Liver (tissue), 9 donors: ENCODE measurements around the gene G6PC1. TPM values are rescaled to one million over a fixed set of nuclear protein-coding genes. Genes with fewer than 3 reads are reported as not detected.
"Not testable (repeated sequence)": the region's sequence is repeated elsewhere in the genome, so short reads cannot be mapped to it uniquely, and the experiment has no call there.

Experiments
- DNase-seq: peaks from one replicate; pipeline ENCODE4 v3.0.0-alpha.2; 2017; ENCODE audit warnings: low spot score
- H3K27ac ChIP-seq, 2 donors: one replicate each; pipeline ENCODE4 v1.7.0; 2013; ENCODE audit warnings: inconsistent platforms in 2 of 2, low read length in 2 of 2, control low read depth in 1 of 2, low read depth in 1 of 2, mild to moderate bottlenecking in 1 of 2
- H3K27me3 ChIP-seq, 4 donors: one replicate each; pipeline versions ENCODE4 v1.6.1 to v1.7.0; 2013; ENCODE audit warnings: low read length in 3 of 4, inconsistent platforms in 1 of 4, mild to moderate bottlenecking in 1 of 4, moderate library complexity in 1 of 4; ENCODE audit not compliant: control insufficient read depth in 4 of 4, insufficient read depth in 4 of 4
- H3K36me3 ChIP-seq, 4 donors: one replicate each; pipeline versions ENCODE4 v1.6.1 to v1.7.0; 2013; ENCODE audit warnings: low read length in 3 of 4, mild to moderate bottlenecking in 3 of 4, low read depth in 1 of 4, moderate library complexity in 1 of 4; ENCODE audit not compliant: control insufficient read depth in 4 of 4, insufficient read depth in 3 of 4
- H3K4me1 ChIP-seq, 4 donors: one replicate each; pipeline versions ENCODE4 v1.6.1 to v1.7.0; 2013; ENCODE audit warnings: low read length in 3 of 4, mild to moderate bottlenecking in 3 of 4, moderate library complexity in 1 of 4; ENCODE audit not compliant: control insufficient read depth in 4 of 4, insufficient read depth in 4 of 4
- H3K4me3 ChIP-seq, 3 donors: one replicate each; pipeline versions ENCODE4 v1.6.1 to v1.7.0; 2013; ENCODE audit warnings: low read length in 3 of 3, control low read depth in 1 of 3, low read depth in 1 of 3, mild to moderate bottlenecking in 1 of 3
- H3K9ac ChIP-seq, 2 donors: one replicate each; pipeline ENCODE4 v1.7.0; 2013; ENCODE audit warnings: low read length in 2 of 2, mild to moderate bottlenecking in 2 of 2, moderate library complexity in 2 of 2, control low read depth in 1 of 2, low read depth in 1 of 2
- H3K9me3 ChIP-seq, 4 donors: one replicate each; pipeline versions ENCODE4 v1.6.1 to v1.7.0; 2013; ENCODE audit warnings: low read length in 3 of 4; ENCODE audit not compliant: control insufficient read depth in 4 of 4
- EGR1 ChIP-seq, 2 donors: IDR thresholded peaks; 2 replicates each; pipeline ENCODE4 v1.6.1; 2016 to 2018; ENCODE audit warnings: antibody characterized with exemption in 2 of 2, low read depth in 2 of 2
- FOXA2 ChIP-seq: IDR thresholded peaks from 2 replicates; pipeline ENCODE4 v1.6.1; 2016; ENCODE audit warnings: antibody characterized with exemption
- JUND ChIP-seq, 2 donors: IDR thresholded peaks; 2 replicates each; pipeline ENCODE4 v1.6.1; 2016; ENCODE audit warnings: antibody characterized with exemption in 2 of 2
- REST ChIP-seq: IDR thresholded peaks from 2 replicates; pipeline ENCODE4 v1.6.1; 2016; ENCODE audit warnings: antibody characterized with exemption, mild to moderate bottlenecking
- RXRA ChIP-seq, 2 donors: IDR thresholded peaks; 2 replicates each; pipeline ENCODE4 v1.6.1; 2017 to 2018; ENCODE audit warnings: antibody characterized with exemption in 2 of 2, mild to moderate bottlenecking in 1 of 2
- TAF1 ChIP-seq: conservative IDR thresholded peaks from 2 replicates; pipeline ENCODE4 v1.6.1; 2016; ENCODE audit warnings: antibody characterized with exemption, mild to moderate bottlenecking
- YY1 ChIP-seq: IDR thresholded peaks from 2 replicates; pipeline ENCODE4 v1.6.1; 2016; ENCODE audit warnings: antibody characterized with exemption, mild to moderate bottlenecking
- ZBTB33 ChIP-seq: IDR thresholded peaks from 2 replicates; pipeline ENCODE4 v1.6.1; 2016; ENCODE audit warnings: antibody characterized with exemption
- WGBS: extraction: QIAGEN DNeasy Blood & Tissue Kit; methylation state at CpG from one replicate; pipeline ENCODE4 v1.1.7; 2013; 5-methylcytosine and 5-hydroxymethylcytosine counted together
- polyA plus RNA-seq, 2 donors: library from polyadenylated mRNA; stranded (reverse) in 1 of 2; unstranded in 1 of 2; fragments of 200-250 nt in 1 of 2; fragments of >200 nt in 1 of 2; fragmentation: Nextera tagmentation in 1 of 2; extraction: Ambion mirVana in 1 of 2; gene quantifications; one replicate each; pipeline versions ENCODE4 v1.2.1 to v1.2.3, GENCODE V29; 2013 to 2015
- total RNA-seq, 2 donors: library from RNA; depleted of rRNA; stranded (reverse); fragments of >200 nt; gene quantifications; one replicate each; pipeline ENCODE4 v1.2.3, GENCODE V29; 2014
- donor health status: healthy.
- donor health status: healthy.
- donor health status: healthy.
- donor health status: healthy.
- donor health status: healthy.

Gene G6PC1
- total and polyA plus RNA-seq, 4 donors: 23.8 to 271 (median 114) TPM

GRCh38 chr17:42879596-42879985 lies 21.0 kb upstream of the G6PC1 start:
- no peak overlapping the region for H3K9ac ChIP-seq
- no peaks in the 10 kb centered on the region for H3K27me3 ChIP-seq
- no peak overlapping the region for H3K4me3 ChIP-seq
- peaks cover 0 to 3% (median 2%) of the 10 kb centered on the region in 4 donors for H3K36me3 ChIP-seq
- WGBS: 81% methylated on average over 6 of the region's 6 CpGs
- DNase-seq: no peak
- no peaks in the 10 kb centered on the region for H3K9me3 ChIP-seq
- H3K4me1 ChIP-seq: peaks cover 1 to 43% (median 24%) of the 10 kb centered on the region in 4 donors
- TF ChIP-seq ZBTB33 (no peak), YY1 (no peak), RXRA (IDR thresholded peaks at IDR 0.05) (no peak), EGR1 (IDR thresholded peaks at IDR 0.05; ENCODE audit: low read depth in 2 of 2) (no peak)
- no peak overlapping the region for H3K27ac ChIP-seq

DNA sequence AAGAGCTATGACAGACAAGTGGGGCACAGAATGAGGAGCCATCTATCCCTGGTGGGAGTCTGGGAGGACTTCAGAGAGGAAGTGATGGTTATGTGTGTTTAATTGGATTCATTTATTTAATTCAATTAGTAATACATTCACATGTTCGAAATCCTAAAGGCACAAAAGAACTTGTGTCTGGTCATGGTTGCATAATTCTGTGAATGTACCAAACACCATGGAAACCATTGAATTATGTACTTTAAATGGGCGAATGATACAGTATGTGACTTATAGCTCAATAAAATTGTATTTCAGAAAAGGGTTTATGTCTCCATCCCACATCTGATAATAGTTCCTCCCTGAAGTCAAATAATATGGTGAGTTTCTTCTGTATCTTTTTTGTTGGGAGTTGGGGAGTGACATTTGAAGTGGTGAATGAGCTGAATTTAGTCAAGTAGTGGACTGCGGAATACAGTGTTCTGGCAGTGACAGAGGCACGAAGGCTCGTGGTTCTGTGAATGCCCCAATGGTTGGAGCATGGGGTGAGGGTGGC lies 19.8 kb upstream of the G6PC1 start:
- Histone ChIP-seq H3K4me1 (peaks cover 1 to 43% (median 26%) of the 10 kb centered on the region in 4 donors), H3K36me3 (peaks cover 0 to 3% (median 1%) of the 10 kb centered on the region in 4 donors), H3K27ac (peak overlapping the region in 1 of 2 donors; percentile 33), H3K27me3 (no peaks in the 10 kb centered on the region), H3K9ac (no peak overlapping the region), H3K4me3 (no peak overlapping the region), H3K9me3 (no peaks in the 10 kb centered on the region)
- 67% methylated on average over 5 of the region's 5 CpGs for WGBS
- no peak for TF ChIP-seq REST
- TF ChIP-seq FOXA2: no peak
- no peak for TF ChIP-seq JUND (IDR thresholded peaks at IDR 0.05)
- TF ChIP-seq YY1: no peak
- TF ChIP-seq TAF1: no peak
- TF ChIP-seq EGR1 (IDR thresholded peaks at IDR 0.05; ENCODE audit: low read depth in 2 of 2): no peak
- no peak for TF ChIP-seq RXRA (IDR thresholded peaks at IDR 0.05)
- DNase-seq: no peak

DNA sequence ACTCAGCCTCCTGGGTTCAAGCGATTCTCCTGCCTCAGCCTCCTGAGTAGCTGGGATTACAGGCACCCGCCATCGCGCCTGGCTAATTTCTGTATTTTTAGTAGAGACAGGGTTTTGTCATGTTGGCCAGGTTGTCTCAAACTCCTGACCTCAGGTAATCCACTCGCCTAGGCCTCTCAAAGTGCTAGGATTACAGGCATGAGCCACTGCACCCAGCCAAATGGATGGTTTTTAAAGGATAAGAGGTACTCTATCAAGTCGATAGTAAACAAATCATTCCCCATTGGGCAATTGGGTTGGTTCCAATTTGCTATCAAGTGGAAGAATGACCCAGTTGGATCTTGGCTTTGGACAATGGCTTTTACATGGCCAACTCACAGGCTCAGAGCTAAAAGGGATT lies 18.9 kb upstream of the G6PC1 start:
- not testable (repeated sequence) for H3K27me3 ChIP-seq, H3K4me3 ChIP-seq, H3K27ac ChIP-seq, H3K9ac ChIP-seq, H3K36me3 ChIP-seq, DNase-seq, H3K9me3 ChIP-seq
- peaks cover 3 to 47% (median 32%) of the 10 kb centered on the region in 4 donors for H3K4me1 ChIP-seq
- 73% methylated on average over 6 of the region's 6 CpGs for WGBS
- peak in 1 of 2 donors; percentile 28 for TF ChIP-seq RXRA (IDR thresholded peaks at IDR 0.05)
